Pons (tissue), 1 donor: ENCODE data around the gene SHISAL1.

ENCODE experiments used
- DNase-seq: peaks from one replicate; pipeline ENCODE4 v3.0.0-alpha.2; 2016; ENCODE audit warnings: low spot score

Gene SHISAL1

DNA sequence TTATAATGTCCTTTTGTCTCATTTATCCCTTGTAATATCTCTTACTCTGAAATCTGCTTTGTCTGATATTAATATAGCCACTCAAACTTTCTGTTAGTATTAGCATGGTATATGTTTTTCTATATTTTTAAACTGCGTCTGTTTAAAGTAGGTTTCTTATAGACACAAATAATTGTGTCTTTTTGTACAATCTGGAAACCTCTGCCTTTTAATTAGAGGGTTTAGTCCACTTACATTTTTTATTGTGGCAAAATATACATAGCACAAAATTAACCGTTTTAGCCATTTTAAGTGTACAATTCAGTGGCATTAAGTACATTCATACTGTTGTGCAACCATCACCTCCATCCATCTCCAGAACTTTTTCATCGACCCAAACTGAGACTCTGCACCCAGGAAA is 103.4 kb downstream of the SHISAL1 start:
- DNase-seq = no peak

DNA sequence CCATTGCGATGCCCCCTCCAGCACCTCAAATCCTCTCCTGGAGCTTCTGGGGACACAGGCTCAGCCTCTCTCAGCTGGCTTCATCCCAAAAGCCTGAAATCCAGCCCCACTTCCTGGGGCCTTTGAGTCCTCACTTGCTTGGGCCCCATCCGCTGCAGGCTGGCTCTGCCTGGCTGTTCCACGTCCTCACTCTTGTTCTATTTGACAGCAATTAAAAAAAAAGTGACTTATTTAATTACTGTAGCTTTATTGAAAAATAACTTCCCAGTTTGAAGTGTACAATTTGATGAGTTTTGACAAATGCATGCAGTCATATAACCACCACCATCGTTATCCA is 104.8 kb downstream of the SHISAL1 start:
- DNase-seq = no peak

DNA sequence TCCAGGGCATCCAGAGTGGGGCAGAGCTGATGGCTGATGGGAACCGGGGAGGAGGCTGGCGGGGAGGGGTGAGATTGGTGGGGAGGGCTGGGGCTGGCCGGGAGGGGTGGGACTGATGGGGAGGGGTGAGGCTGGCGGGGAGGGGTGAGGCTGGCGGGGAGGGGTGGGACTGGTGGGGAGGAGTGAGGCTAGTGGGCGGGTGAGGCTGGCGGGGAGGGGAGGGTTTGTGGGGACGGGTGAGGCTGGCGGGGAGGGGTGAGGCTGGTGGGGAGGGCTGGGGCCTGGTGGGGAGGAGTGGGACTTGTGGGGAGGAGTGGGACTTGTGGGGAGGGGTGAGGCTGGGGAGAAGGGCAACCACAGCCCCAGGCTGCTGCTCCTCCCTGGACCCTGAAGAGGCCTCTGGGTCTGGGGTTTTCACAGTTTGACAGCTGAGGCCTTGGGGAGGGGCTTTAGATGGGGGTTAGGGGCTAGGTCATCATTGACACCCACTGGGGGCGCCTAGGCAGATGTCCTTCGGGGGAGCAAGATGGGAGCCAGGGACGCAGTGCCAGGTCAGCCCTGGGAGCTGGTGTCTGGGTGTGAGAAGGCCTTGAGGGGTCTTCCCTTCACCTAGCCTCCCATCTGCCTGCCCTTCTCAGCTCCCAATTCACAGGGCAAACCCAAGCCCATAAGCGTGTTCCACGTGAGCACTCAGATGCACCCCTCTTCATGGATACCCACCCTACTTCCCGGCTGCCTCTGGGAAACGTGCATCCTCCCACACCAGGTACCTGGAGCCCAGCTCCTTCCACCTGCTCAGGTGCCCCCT is 105.4 kb downstream of the SHISAL1 start:
- DNase-seq = no peak

DNA sequence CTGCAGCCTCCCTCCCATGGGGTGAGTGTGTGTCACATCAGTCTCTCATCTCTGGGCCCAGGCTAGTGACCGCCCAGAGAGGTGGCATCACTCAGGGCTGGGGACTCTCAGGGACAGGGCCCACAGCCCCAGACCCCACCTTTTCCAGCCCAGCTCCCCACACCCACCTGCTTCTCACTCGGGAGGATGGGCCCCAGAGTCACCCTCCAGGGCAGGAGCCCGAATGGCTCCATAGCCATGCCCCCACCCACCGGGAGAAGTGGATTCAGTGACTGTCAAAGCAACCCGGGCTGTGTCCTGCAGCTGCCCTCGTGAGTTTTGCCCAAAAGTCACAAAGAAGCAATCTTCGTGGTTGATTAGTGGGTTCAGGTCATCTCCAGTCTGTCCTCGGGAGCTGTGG is 106.1 kb downstream of the SHISAL1 start:
- no peak for DNase-seq

DNA sequence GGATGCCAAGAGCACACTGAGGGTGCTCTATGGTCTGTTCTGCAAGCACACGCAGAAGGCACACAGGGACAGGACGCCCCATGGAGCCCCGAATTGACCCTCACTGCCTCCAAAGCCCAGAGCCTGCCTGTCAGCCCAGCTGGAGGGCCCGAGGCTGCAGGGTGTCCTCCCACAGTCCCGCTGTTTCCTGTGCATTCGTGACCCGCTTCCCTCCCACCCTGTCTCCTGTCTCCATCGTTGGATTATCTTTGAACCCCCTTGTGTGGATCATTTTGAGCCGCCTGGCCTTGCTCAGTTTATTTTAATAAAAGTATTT is 106.5 kb downstream of the SHISAL1 start:
- DNase-seq = no peak

DNA sequence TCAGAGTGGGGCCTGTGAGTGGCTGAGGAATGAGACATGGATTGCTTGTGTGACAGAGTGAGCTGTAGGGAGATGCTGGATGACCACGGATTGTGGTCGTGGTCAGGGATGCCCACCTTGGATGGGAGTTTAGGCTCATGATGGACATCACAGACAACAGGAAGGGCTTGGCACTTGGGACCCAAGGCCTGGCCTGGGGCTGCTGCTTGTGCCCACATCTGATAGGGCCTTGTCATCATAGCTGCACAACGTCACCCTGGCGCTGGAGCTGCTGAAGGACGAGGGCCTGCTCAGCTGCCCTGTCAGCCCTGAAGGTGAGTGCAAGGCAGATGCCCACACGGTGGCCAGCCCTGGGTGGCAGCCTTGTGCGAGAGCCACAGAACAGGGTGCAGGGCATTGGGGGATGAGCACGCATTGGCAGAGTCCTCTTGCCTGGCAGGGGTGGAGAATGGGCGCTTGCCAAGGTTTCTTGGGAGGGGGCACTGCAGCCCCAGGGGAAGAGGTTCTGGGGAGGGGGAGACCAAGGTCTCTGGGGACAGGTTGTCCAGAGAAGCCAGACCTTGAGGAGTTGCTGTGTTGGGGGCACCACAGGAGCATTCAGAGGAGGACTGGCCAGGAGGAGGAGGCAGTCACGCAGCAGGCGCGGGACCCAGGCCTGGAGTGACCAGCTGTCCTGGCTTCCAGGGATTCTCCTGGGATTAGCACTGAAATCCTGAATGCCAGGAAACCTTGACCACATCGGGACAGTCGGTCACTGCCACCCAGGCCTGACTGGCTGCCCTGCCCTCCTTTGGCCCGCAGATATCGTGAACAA is 107.0 kb downstream of the SHISAL1 start:
- no peak for DNase-seq

DNA sequence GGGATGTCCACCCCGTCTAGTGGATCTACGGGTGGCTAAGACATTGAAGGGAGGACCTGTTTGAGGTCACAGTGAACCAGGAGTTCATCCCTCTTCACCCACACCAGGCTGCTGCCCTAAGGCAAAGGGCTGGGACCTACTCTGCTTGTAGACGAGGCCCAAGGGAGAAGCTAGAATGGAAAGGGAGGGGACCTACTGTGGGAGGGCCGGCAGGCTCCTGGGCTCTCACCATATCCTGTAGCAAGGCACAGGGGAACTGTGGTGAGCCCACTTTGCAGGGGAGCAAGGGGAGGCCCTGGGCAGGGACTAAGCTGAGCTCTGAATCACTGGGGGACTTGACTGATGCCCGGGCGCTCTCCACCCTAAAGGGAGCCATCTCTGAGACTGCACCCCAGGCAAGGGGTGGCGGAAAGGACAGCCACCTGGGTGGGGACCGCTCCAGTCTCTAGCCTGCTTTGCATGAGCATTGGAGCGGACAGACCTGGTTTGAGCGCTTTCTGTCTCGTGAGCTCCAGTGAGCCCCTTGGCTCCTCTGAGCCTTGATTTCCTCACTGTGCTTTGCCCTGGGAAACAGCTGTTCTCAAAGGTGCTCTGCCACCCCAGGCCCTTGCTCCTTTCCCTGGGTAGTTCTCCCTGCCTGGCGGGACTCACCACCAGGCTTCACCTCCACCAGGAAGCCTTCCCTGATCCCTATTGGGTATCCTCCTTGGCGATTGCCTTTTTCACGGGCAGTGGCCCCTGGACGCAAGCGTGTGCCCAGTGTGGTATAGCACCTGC is 107.8 kb downstream of the SHISAL1 start:
- DNase-seq = no peak

DNA sequence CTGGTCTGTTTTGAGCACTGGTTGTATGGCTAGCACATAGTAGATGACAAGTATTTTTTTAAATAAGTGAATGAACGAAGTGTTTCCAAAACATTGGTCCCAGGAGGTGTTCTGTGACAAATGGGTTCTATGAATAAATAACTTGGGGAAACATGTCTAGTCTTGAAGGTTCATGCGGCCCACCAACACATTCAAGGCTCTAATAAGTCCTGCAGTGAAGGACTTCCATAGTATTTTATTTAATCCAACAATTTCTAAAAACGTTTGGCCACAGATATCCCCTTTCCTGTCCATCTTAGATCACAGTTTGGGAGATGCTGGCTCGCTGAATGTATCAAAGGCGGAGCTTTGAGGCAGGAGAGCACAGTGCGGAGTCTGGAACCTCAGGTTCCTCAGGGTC is 109.5 kb downstream of the SHISAL1 start:
- DNase-seq = no peak

DNA sequence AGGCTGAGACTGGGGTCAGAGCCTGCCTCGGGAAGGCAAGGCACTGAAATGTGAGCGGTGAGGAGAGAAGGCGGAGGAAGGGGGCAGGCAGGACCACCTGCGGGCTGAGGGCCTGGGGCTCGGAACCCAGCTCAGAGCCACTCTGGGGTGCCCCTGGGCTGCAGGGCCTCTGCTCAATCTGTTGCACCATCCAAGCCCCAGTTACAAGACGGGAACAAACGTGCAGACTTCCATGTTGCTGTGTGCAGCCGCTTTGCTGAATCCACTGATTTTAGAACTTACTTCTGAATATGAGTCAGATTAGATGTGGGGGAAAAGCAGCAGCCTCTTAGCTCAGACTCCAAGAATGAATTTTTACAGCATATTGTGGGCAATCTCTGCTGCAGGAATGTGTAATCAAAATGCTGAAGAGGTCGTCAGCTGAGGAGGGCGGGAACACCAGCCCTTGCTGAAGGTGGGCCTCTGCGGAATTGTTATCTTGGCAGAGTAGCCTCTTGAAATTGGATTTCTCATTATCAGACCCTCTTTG is 110.4 kb downstream of the SHISAL1 start:
- DNase-seq = no peak

DNA sequence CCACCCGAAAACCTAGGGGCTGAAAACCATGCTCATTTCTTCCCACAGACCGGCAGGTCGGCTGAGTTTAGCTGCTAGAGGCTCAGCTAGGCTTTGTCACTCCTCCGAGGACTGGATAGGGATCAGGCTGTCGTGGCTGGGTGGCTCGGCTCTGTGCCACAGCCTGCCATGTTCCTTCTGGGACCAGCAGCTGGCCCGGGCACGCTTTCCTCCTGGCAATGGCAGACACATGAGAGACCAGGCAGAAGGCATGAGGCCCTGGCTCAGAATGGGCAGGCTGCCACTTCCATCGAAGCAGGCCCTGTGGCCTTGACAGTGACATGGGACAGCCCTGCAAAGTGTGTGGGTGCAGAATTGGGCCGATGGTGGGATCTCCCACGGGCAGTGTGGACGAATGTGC is 111.1 kb downstream of the SHISAL1 start:
- no peak for DNase-seq

DNA sequence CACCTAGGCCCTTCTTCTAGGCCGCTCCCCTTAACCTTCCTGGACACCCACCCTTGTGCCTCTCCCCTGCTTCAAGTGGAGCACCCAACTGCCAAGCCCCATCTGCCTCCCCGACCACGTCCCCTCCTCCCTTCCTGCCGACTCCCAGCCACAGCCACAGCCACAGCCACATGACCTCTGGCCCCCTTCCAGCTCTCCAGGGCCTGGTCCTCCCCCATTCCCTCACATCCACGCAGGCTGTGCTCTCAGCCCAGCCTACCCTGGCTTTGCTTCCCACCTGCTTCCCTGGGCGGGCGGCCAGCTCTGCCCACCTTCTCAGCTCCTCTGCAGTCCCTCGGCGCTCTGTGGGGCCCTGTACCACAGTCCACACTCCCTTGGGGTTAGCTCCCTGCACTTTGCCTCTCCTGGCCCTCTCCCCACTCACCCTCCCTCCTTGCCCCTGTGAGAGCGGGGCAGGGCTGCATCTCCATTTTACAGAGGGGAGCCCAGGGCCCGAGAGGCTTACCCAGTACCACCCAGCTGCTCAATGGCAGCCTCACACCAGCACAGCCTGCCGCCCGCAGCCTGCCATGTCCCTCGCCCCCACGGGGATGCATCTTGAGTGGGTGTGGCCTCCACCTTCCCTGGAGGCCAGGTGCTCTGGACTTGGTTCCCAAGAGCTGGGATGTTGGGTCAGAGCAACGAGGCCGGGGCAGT is 111.7 kb downstream of the SHISAL1 start:
- no peak for DNase-seq

DNA sequence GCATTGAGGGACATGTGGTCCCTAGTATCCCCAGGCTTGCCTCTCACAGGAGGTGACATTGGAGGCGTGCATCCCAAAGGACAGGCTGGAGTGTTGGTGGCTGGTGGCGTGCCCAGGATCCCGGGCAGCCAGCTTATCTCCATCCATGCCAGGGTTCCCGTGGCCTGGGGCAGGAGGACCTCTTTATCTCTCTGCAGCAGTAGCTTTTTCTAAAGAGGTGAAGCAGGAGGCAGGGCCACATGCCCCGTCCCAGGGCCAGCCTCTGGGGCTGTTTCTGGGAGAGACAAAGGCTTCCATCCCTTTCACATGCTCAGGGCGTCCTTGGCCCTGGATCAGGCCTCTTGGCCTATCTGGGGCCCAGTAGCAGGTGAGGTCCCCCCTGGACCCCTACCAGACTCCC is 112.3 kb downstream of the SHISAL1 start:
- no peak for DNase-seq

DNA sequence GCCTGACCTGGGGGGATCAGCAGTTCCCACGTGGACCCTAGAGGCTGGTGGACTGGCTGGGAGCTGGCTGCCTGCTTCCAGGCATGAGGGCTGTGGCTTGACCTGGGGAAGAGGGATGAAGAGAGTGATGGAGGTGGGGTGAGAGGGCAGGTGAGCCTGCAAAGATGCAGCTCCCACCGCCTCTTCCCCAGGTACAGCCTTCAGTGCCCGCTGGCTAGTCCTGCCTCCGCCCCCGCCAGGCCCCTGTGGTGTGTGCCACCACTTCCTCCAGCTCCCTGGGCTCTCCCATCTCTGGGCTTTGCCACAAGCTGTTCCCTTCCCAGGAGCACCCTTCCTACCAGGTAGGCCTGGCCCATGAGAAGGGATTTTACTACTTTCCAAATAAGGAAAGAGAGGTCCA is 112.9 kb downstream of the SHISAL1 start:
- DNase-seq = no peak

DNA sequence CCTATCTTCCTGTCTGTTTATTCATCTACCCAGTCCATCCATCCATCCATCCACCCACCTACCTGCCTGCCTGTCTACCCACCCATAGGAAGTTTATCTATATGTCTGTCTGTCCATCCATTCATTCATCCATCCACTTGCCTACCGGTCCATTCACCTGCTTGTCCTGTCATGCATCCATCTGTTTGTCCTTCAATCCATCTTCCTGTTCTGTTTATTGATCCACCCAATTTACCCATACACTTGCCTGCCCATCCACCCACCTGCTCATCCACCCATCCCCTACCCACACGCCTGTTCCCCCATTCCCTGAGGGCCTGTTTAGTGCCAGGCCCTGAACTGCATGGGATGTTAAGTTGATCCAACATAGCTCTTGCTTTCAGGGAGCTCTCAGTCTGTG is 113.6 kb downstream of the SHISAL1 start:
- DNase-seq = no peak

DNA sequence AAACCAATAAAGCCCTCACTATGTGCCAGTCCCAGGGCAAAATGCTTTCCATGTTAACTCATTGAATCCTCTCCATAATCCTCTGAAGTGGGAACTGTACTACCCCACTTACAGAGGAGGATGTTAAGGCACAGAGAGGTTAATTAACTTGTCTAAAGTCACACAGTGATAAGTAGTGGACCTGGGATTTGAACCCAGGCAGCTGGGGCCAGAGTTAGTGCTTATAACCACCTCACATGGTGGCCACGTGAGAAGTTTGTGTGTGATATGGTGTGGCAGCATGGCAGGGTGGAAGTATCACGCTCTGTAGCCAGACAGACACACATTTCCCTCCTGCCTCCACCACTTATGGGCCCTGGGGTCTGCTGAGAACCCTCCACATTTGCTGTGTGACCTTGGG is 115.5 kb downstream of the SHISAL1 start:
- DNase-seq = no peak

DNA sequence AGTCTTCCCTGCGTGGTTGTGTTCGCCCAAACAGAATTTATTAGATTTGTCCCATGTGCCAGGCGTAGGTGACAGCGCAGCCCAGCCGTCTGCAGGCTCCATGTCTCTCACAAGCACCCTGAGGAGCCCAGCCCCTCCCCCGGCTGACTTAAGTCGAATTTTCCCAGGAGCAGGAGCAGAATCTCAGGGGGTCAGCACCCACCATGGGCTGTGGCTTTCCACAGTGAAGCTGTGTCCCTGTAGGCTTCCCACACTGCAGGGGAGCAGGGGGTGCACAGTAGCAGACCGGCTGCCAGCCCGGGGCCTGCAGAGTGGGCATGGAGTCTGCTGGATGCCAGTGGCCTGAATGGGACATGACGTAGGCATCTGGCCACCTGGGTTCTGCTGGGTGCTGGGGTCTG is 116.0 kb downstream of the SHISAL1 start:
- no peak for DNase-seq

DNA sequence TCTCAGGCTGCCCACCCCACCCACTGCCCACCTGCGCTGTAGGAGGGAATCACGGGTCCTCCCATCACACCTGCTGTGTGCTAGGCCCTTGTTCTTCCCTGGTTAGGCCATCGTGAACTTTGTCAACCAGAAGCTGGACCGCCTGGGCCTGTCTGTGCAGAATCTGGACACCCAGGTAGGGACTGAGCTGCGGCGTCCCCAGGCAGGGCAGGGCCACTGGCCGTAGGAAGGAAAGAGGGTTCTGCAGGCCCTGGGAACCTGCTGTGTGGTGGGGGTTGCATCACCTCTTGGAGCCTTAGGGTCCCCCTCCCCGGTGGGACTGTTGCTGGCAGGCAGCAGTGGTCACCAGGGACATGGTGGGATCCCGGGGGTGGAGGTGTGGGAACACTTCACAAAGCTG is 116.5 kb downstream of the SHISAL1 start:
- DNase-seq = no peak

DNA sequence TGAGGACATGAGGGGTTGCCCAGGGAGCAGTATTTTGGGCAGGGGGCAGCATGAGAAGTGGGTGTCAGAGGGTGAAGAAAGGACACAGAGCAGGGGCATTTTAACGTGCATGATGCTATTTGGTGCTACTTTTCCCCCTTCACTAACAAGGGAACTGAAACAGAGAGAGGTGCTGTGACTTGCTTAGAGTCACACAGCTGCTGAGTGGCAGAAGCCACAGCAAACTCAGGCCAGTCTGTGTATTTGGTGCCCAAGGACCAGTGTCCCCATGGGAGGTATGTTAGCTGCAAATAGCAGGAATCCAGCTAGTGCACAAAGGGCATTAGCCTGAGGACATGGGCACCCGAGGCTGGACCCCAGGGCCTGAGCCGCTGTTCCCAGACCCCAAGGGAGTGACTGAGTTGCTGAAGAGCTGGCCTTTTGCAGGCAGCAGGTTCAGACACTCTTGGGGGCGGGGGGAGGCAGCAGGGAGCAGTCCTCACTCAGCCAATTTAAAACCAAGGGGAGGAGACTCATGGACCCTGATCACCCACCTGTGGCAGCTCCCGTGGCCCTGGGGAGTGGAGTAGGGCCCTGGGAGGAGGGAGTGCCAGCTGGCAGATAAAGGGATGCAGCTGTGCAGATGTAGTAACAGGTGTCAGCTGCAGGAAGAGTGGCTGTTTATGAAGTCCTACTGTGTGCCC is 117.4 kb downstream of the SHISAL1 start:
- no peak for DNase-seq

DNA sequence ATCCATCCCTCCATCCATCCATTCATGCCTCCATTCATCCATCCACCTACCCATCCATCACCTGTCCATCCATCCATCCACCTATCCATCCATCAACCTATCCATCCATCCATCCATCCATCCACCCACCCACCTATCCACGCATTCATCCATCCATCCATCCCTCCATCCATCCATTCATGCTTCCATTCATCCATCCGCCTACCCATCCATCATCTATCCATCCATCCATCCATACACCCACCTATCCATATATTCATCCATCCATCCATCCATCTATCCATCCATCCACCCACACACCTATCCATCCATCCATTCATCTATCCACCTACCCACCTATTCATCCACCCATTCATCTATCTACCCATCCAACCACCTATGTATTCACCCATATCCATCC is 118.2 kb downstream of the SHISAL1 start:
- DNase-seq = no peak
